ENCODE results near the gene NARS2.
"Not testable (repeated sequence)": the region's sequence is repeated elsewhere in the genome, so short reads cannot be mapped to it uniquely, and the experiment has no call there.

The NARS2 gene

DNA sequence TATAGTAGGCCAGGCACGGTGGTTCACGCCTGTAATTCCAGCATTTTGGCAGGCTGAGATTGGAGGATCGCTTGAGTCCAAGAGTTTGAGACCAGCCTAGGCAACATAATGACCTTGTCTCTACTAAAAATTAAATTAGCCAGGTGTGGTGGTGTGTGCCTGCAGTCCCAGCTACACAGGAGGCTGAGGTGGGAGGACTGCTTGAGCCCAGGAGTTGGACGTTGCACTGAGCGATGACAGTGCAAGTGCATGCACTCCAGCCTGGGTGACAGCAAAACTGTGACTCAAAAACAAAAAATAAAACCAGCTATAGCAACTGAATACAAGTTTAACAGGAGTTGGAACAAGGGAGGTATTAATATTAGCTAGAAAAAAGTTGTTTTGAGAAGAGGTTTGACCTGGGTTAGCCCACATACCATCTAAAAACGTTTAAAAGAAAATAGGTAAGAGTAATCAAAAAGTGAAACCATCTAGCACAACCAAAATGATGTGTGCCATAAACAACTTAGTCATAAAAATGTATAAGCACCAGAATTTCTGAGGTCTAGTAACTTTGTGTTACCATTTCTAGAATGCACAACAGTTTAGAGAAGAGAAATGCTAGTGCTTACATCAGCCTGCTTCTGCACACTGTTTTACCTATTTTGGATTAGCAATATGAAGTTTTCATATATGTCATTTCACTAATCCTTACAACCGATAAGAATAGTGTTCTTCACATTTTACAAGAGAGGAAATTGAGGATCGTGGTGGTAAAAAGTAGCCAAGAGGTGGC is 26.5 kb downstream of the NARS2 start:
- DNase-seq (ENCODE audit: low read depth in 1 of 2, low spot score in 1 of 2): no peak

DNA sequence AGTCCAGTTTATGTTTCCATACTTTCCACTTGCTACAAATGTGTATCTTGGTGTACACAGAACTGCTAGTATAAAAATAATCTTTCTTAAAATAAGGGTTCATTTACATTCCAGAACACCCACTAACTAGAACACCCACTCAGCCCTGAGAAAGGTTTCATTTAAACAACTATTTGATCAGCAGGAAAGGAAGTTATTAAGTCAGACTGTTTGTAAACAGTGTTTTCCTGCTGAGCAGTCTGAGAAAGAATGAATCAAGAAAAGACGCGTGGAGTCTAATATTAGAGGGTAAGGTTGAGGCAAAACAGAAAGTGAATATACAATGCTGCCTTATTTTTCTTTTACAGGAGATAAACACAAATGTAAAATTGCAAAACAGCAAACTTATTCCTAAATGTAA is 32.7 kb downstream of the NARS2 start:
- no peak for DNase-seq (ENCODE audit: low read depth in 1 of 2, low spot score in 1 of 2)

GRCh38 chr11:78541537-78541936 is 33.1 kb downstream of the NARS2 start:
- DNase-seq (ENCODE audit: low read depth in 1 of 2, low spot score in 1 of 2): no peak

DNA sequence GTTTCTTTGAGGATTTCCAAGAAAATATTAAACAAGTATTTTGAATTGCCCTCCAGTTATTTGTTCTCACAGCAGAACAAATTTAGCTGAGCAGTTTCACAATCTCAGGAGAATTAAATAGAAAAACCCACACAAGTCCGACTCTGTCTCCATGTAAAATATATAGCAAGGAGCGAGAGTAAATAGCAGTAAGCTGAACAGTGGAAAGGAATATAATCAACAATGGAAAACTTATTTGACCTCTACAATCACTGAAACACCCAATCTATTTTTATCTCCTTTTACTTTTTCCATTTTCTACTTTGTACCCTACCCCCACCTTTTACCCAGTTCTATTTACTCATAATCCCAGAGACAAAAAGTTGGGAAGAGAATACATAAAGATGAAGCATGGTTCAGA is 34.4 kb downstream of the NARS2 start:
- DNase-seq (ENCODE audit: low read depth in 1 of 2, low spot score in 1 of 2): no peak

DNA sequence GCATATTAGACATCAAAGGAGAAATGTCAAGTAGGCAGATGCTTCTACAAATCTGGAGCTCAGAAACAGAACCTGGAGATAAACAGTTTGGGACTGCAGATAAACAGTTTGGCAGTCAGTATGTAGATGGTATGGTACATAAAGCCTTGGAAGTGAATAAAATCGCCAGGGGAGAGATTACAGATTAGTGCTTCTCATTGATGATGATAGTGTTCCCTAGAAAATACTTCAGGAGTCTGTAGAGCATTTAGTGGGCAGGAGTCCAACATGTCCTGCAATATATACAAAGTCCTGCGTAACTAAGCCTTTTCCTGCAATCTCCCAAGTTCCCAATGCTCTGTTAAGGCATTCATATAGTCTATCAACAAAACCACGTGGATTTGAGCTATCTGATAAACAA is 35.2 kb downstream of the NARS2 start:
- no peak for DNase-seq (ENCODE audit: low read depth in 1 of 2, low spot score in 1 of 2)

- DNase-seq (ENCODE audit: low read depth in 1 of 2, low spot score in 1 of 2): no peak
These were observed 37.7 kb downstream of the NARS2 start for GRCh38 chr11:78536933-78537332.

GRCh38 chr11:78535920-78536319 is 38.7 kb downstream of the NARS2 start:
- no peak for DNase-seq (ENCODE audit: low read depth in 1 of 2, low spot score in 1 of 2)

GRCh38 chr11:78535027-78535426 is 39.6 kb downstream of the NARS2 start:
- DNase-seq (ENCODE audit: low read depth in 1 of 2, low spot score in 1 of 2): no peak

DNA sequence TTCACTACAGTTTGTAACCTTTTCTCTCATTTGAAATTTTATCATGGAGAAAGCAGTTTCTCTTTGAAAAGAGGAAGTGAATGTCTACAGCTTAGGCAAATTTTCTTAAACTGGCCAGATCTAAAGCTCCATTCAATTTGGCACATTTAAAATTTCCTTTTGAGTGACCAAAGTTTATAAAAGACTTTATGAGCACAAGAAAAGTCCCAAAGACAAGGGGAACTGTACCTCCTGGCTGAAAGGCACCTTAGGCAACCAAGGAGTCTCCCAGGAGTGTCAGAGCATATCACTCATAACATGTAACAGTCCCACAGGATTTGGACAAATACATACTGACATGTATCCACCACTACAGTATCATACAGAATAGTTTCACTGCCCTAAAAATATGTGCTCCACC is 41.3 kb downstream of the NARS2 start:
- no peak for DNase-seq (ENCODE audit: low read depth in 1 of 2, low spot score in 1 of 2)

DNA sequence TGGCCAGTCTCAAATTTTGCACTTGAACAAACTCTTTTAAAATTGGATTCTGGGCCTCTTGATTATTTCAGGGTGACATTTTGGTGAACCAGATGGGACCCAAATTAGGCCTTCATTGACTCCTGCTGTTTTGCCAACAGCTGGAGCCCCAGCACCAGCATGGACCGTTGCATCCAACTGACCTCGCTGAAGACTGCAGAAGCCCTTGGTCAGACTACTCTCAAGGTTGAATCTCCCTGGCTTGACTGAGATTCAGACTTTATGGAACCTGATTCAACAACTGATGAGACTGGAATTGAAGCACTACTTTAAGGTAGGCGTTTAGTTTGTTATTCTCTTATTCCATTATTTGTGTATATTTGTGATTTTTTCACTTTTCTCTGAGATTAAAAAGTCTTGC is 41.7 kb downstream of the NARS2 start:
- no peak for DNase-seq (ENCODE audit: low read depth in 1 of 2, low spot score in 1 of 2)

DNA sequence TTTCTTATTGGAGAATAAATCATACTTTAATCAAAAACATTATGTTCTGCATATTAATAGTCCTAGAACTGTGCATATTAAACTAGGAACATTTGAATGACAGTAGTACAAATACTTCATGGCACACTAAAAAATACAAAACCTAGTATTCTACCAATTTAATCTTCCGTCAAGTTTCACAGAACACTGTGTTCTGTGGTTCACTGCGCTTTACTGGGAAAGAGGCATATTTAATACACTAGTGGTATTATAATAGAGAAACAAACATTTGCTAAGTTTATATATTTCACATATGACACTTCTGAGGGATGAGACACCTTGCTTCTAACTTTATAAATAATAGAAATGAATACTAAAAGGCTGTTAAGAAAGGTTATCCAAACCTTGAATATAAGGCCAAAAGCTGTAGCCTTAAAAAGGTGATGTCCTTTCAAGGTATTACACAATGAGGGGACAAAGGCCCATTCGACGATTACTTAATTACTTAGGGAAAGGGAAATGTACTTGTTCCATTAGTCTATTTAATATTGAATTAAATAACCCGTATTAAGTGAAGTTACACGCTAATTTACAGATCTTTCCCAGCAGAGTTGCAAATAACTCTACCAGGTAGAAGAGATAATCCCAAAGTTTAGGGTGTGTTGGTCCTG is 48.0 kb downstream of the NARS2 start:
- DNase-seq (ENCODE audit: low read depth in 1 of 2, low spot score in 1 of 2): no peak

DNA sequence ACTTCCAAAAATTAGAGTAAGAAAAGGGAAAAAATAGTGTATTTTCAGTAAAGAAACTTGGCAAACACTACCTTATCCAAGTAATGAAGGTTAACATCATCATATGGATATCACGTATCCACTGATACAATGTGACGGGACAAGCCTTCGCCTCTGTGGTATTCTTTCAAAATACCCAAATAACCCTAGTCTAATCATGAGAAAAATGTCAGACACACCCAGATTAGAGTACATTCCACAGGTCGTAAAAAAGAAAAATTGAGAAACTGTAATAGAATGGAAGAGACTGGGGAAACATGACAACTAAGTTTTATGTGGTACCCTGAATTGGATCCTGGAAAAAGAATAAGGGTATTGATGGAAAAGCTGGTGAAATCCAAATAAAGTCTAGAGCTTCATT is 48.9 kb downstream of the NARS2 start:
- no peak for DNase-seq (ENCODE audit: low read depth in 1 of 2, low spot score in 1 of 2)

DNA sequence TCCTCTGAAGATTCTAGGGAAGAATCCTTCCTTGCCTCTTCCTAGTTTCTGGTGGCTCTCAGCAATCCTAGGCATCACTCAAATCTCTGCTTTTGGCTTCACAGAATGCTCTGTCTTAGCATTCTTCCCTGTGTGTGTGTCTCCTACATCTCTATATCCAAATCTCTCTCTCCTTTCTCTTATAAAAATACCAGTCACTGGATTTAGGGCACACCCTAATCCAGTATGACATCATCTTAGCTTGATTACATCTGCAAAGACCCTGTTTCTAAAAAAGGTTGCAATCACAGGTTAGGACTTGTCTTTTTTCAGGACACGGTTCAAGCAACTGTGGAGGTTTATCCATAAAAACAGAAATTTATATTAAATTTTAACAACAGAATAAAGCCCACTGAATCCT is 54.4 kb downstream of the NARS2 start:
- no peak for DNase-seq (ENCODE audit: low read depth in 1 of 2, low spot score in 1 of 2)

DNA sequence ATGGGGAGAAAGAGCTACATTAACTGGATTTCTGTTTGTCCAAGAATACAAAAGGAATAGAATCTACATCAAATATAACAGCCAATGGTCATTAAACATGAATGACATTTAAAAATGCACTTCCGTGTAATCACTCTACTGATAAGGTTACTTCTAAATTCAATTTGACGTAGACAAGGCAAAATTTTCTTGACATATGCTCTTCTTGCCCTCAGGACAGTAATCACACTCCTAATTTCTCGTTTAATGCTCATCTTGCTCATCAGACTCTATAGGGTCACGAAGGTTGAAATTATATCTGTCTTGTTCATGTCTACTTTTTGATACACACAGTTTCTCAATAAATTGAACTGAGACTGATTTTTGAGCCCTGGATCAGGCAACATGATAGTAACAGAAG is 58.4 kb downstream of the NARS2 start:
- no peak for DNase-seq (ENCODE audit: low read depth in 1 of 2, low spot score in 1 of 2)

DNA sequence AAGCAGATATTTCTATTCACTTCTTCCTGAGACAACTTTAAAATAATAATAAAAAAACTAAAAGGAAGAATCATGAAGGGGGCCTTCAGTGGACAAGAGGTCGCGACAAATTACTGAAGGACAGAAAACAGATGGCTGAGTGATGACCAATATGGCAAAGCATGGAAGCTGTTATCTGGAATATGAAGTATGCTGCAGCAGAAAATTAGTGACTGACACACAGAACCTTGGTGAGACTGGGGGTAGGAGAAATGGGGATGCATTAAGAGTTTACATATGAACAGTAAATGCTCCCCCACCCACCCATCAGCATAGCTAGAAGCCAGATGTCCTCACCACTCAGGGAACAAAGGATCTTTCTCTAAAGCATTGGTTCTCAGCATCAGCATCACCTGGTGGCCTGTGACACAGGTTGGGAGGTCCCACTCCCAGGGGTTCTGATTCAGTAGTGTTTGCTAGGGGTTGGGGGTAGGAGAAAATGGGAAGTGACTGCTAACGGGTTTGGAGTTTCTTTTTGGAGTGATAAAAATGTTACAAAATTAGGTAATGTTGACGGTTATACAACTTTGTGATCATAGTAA is 59.7 kb downstream of the NARS2 start:
- no peak for DNase-seq (ENCODE audit: low read depth in 1 of 2, low spot score in 1 of 2)

DNA sequence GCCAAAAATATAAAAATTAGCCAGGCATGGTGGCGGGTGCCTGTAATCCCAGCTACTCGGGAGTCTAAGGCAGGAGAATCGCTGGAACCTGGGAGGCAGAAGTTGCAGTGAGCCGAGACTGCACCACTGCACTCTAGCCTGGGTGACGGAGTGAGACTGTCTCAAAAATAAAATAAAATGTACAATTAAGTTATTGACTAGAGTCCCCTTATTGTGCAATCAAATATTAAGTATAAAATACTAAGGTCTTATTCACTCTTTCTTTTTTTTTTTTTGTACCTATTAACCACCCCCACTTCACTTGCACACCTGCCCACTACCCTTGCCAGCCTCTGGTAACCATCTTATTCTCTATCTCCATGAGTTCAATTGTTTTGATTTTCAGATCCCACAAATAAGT is 61.6 kb downstream of the NARS2 start:
- DNase-seq (ENCODE audit: low read depth in 1 of 2, low spot score in 1 of 2): not testable (repeated sequence)

DNA sequence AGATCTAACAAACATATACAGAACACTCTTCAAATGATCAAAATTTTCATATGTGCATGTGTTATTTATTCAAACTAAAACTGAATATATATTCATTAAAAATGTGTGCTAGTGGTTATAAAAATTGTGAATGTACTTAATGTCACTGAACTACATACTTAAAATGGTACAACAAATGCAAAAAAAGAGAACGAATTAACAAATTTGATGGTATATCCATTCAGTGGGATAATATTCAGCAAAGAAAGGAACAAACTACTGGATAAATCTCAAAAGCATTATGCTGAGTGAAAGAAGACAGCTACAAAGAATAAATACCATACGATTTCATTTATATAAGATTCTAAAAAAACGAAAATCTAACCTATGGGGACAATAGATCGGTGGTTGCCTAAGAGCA is 64.1 kb downstream of the NARS2 start:
- no peak for DNase-seq (ENCODE audit: low read depth in 1 of 2, low spot score in 1 of 2)

- DNase-seq (ENCODE audit: low read depth in 1 of 2, low spot score in 1 of 2): no peak
These were observed 64.6 kb downstream of the NARS2 start for GRCh38 chr11:78510025-78510596.

DNA sequence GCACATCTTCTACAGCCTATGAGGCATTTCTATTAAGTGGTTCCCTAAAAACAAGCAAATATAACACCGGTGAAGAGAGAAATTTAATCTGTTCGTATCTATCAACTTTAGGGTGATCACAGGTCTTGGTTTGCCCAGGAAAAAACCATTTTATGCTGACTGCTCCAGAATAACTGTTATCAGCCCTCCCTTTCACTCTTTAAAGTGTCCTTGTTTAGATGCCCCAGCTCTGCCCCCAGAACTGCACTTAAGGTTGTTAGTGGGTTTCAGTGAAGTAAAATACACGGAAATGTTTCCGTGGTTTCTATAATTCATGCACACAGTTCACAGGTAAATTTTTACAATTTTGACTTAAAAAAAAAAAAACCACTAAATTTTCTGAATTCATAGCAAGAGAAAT is 70.0 kb downstream of the NARS2 start:
- no peak for DNase-seq (ENCODE audit: low read depth in 1 of 2, low spot score in 1 of 2)

GRCh38 chr11:78504181-78504580 is 70.5 kb downstream of the NARS2 start:
- no peak for DNase-seq (ENCODE audit: low read depth in 1 of 2, low spot score in 1 of 2)

- no peak for DNase-seq (ENCODE audit: low read depth in 1 of 2, low spot score in 1 of 2)
These were observed 74.7 kb downstream of the NARS2 start for GRCh38 chr11:78499971-78500370.

DNA sequence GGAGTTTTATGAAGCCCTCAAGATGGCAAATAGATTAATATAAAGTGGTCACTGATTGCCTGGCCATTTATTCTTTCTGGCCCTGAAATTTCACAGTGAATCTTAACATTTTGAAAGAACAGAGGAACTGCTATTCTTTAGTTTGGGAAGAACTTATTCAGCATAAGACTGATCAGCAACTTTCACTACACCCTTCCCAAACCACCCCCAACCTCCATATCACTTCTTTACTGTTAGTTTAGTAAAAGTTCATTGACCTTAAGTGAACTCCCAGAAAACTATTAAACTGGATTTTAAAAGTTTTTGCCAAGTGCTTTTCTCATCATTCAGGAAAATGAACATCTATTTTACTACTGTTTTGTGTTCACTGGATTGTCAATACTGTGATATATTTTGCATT is 77.4 kb downstream of the NARS2 start:
- no peak for DNase-seq (ENCODE audit: low read depth in 1 of 2, low spot score in 1 of 2)
